ENCODE results near the gene TAB2.

DNA sequence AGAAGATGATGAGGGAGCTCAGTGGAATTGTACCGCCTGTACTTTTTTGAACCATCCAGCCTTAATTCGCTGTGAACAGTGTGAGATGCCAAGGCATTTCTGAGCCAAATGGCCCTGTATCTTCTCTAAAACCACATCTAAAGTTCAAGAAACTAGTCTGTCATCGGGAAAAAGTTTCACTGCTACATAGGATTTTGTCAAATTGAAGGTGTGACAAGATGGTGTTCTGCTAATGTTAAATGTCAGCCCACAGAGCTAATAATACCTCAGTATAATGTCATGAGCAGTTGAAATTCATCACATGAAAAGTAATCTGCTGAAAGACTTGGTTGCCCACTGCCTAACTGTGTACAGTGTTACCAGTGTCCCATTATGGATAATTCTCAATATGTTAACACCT, 92.1 kb downstream of the TAB2 start:
- TF ChIP-seq EZH2 (IDR thresholded peaks at IDR 0.05), result no peak
- TF ChIP-seq CEBPB (IDR thresholded peaks at IDR 0.05; ENCODE audit: low read depth), result no peak
- TF ChIP-seq, protein P1, sequence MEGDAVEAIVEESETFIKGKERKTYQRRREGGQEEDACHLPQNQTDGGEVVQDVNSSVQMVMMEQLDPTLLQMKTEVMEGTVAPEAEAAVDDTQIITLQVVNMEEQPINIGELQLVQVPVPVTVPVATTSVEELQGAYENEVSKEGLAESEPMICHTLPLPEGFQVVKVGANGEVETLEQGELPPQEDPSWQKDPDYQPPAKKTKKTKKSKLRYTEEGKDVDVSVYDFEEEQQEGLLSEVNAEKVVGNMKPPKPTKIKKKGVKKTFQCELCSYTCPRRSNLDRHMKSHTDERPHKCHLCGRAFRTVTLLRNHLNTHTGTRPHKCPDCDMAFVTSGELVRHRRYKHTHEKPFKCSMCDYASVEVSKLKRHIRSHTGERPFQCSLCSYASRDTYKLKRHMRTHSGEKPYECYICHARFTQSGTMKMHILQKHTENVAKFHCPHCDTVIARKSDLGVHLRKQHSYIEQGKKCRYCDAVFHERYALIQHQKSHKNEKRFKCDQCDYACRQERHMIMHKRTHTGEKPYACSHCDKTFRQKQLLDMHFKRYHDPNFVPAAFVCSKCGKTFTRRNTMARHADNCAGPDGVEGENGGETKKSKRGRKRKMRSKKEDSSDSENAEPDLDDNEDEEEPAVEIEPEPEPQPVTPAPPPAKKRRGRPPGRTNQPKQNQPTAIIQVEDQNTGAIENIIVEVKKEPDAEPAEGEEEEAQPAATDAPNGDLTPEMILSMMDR (IDR thresholded peaks at IDR 0.05 in 2 of 3, conservative IDR thresholded peaks at IDR 0.05 in 1 of 3; ENCODE audit: borderline replicate concordance in 1 of 3, insufficient read depth in 1 of 3, low read depth in 2 of 3, low read length in 2 of 3), result no peak
- TF ChIP-seq ZNF274 (IDR thresholded peaks at IDR 0.05; ENCODE audit: low read depth, low read length), result no peak
- TF ChIP-seq POLR2AphosphoS5 (IDR thresholded peaks at IDR 0.05; ENCODE audit: low read depth, low read length), result no peak
- no peak for TF ChIP-seq FOSL1 (IDR thresholded peaks at IDR 0.05; ENCODE audit: low read depth)
- TF ChIP-seq POLR2A (IDR thresholded peaks at IDR 0.05; ENCODE audit: borderline replicate concordance, extremely low read depth, insufficient read depth, insufficient read length), result no peak
- TF ChIP-seq RAD21 (IDR thresholded peaks at IDR 0.05; ENCODE audit: low read depth), result no peak
- no peak for TF ChIP-seq ELF1 (IDR thresholded peaks at IDR 0.05; ENCODE audit: borderline replicate concordance, low read depth)
- TF ChIP-seq, protein P2, sequence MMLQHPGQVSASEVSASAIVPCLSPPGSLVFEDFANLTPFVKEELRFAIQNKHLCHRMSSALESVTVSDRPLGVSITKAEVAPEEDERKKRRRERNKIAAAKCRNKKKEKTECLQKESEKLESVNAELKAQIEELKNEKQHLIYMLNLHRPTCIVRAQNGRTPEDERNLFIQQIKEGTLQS (IDR thresholded peaks at IDR 0.05), result no peak
- no peak for TF ChIP-seq EZH2phosphoT487 (IDR thresholded peaks at IDR 0.05; ENCODE audit: borderline replicate concordance)
- TF ChIP-seq, protein P3, sequence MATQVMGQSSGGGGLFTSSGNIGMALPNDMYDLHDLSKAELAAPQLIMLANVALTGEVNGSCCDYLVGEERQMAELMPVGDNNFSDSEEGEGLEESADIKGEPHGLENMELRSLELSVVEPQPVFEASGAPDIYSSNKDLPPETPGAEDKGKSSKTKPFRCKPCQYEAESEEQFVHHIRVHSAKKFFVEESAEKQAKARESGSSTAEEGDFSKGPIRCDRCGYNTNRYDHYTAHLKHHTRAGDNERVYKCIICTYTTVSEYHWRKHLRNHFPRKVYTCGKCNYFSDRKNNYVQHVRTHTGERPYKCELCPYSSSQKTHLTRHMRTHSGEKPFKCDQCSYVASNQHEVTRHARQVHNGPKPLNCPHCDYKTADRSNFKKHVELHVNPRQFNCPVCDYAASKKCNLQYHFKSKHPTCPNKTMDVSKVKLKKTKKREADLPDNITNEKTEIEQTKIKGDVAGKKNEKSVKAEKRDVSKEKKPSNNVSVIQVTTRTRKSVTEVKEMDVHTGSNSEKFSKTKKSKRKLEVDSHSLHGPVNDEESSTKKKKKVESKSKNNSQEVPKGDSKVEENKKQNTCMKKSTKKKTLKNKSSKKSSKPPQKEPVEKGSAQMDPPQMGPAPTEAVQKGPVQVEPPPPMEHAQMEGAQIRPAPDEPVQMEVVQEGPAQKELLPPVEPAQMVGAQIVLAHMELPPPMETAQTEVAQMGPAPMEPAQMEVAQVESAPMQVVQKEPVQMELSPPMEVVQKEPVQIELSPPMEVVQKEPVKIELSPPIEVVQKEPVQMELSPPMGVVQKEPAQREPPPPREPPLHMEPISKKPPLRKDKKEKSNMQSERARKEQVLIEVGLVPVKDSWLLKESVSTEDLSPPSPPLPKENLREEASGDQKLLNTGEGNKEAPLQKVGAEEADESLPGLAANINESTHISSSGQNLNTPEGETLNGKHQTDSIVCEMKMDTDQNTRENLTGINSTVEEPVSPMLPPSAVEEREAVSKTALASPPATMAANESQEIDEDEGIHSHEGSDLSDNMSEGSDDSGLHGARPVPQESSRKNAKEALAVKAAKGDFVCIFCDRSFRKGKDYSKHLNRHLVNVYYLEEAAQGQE (IDR thresholded peaks at IDR 0.05; ENCODE audit: low read depth), result no peak
- no peak for TF ChIP-seq JUND (IDR thresholded peaks at IDR 0.05)

All from HCT116 (cell line).